HG03060 (cell line): ENCODE measurements around the gene PCBP4.

Source experiments
- ATAC-seq: cut with Tn5 transposase; IDR thresholded peaks from one replicate; pipeline ENCODE4 v1.9.1; 2021; ENCODE audit warnings: low read depth, moderate number of reproducible peaks; ENCODE audit not compliant: unreplicated experiment

The PCBP4 gene

GRCh38 chr3:51942603-51943450 is 24.4 kb downstream of the PCBP4 start:
- no peak for ATAC-seq

GRCh38 chr3:51941798-51942602 is 25.3 kb downstream of the PCBP4 start, which contains the start of the genes PARP3 and RRP9:
PARP3 (plus strand) TSS chr3:51942363; CDS start chr3:51943356, 993 bp downstream.
RRP9 (minus strand) TSS chr3:51941904; CDS start chr3:51941867, 37 bp downstream.
- ATAC-seq = peak; percentile 82

GRCh38 chr3:51941463-51941797 is 25.8 kb downstream of the PCBP4 start:
- no peak for ATAC-seq

DNA sequence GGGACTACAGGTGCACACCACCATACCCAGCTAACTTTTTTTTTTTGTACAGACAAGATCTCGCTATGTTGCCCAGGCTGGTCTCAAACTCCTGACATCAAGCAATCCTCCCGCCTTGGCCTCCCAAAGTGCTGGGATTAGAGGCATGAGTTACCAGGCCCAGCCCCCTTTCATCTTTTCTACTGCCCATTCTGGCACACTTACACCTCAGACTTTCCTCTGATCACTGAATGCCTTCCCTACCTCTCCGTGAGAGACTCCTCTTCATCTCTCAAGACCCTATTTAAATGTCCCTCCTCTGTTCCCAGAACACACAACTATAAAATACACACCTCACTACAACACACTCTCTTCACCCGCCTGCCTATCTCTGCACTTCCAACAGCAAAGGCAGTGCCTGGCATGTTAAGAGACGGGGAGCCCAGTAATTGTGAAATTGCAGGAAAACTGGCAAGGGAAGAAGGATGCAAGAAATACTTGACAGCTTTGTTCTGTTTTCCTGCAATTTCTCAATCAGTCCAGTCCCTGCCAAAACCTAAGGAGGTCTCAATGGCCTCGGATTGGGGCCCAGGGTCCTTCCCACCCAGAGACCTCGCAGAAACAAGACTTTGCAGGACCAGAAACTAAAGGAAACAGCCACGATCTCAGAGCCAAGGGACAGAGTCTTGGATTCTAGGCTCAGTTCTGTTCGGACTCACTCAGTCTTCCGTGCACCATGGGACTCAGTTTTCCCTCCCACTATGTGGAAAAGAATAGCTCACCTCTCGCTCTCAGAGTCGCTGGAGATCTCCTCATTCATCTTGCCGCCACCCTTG is 26.4 kb downstream of the PCBP4 start:
- no peak for ATAC-seq

- no peak for ATAC-seq
These were observed 28.4 kb downstream of the PCBP4 start for GRCh38 chr3:51938780-51939425.

GRCh38 chr3:51937611-51938450 is 29.4 kb downstream of the PCBP4 start:
- no peak for ATAC-seq

GRCh38 chr3:51937014-51937413 is 30.2 kb downstream of the PCBP4 start:
- ATAC-seq = no peak

- no peak for ATAC-seq
These were observed 31.1 kb downstream of the PCBP4 start for GRCh38 chr3:51935886-51936755.

GRCh38 chr3:51934991-51935885 is 32.0 kb downstream of the PCBP4 start:
- no peak for ATAC-seq

GRCh38 chr3:51934139-51934850 is 33.0 kb downstream of the PCBP4 start:
- ATAC-seq = no peak

DNA sequence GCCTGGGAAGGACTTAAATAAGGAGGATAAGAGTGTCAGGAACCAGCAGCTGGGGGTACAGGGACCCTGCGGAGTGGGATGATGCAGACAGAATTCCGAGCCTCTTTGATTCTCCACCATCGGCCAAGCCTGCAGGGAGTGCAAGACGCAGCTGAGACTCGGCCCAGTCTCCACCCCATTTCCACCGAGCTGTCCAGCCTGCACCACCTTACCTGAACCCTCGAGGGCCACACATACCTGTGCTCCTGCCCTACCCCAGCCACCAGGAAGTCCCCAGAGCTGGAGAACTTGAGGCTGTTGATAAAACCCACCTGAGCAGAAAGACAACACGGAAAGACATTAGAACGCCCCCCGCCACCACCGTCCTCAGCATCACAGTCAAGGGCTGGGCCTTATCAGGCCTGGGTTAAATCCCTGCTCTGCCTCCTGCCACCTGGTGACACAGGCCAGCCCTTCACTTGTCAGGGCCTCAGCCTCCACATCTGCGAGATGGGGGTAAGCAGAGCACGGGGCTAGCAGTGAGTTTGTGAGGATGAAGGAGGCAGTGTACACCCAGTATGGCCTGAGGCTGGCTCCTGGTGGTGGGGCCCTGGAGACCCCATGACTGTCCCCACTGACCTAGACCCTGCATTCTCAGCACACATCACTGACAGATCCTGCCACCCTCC is 33.6 kb downstream of the PCBP4 start:
- ATAC-seq = no peak

DNA sequence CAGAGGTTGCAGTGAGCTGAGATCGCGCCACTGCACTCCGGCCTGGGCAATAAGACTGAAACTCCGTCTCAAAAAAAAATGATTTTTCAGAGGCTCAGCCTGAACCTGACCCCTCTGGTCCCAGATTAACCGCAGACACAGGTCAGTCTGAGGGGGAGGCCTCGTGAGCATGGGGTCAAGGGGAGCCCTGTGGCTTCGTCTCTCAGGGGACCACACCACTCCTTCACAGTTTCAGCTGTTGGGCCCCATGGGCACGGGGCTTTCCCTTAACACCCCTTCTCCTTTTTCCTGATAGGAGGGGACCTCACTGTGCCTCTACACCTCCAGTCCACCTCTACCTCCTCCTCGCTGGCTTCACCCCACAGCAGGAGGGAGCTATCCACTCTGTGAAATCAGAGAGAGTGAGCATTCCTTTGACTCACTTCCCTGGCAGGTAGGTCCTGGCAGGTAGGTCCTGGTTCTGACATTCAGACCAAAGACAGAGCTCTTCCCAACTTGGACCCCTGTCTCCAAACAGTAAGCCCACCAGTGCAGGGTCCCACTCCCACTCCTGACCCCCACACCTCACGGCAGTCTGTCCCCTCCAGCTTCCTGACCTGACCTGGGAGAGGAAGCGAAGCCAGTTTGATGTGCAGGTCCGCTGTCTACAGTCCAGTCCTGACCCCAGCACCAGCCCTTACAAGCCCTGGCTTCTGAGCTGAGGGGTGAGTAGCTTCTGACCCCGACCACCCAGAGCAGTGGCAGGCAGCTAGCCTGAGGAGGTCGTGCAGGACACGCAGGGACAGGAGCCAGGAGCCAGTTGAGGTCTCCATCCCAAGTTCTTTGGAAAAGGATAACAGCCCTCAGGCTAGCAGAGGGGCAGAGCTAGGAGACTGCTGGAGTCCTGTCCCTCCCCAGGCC is 34.5 kb downstream of the PCBP4 start:
- no peak for ATAC-seq

DNA sequence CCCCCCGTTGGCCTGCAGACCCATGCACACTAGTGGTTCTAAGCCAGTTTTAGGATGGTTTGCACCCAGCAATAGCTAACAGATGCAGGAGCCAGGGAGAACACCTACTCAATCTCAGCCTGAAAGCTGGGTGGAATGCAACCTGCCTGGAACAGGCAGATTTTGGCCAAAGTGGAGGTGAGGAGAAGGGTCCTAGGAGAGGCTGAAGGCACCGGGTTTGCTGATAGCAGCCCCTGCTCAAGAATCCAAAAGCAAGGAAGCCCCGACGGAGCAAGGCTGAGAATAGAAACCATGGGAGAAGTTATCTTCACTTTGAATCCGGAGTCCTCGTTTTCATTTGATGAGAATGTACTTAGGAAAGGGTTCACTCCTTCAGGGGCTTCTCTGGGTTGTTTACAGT is 35.5 kb downstream of the PCBP4 start:
- no peak for ATAC-seq

- no peak for ATAC-seq
These were observed 36.8 kb downstream of the PCBP4 start for GRCh38 chr3:51930439-51930838.

- no peak for ATAC-seq
These were observed 37.7 kb downstream of the PCBP4 start for GRCh38 chr3:51929420-51930003.
